ENCODE results near the gene U2SURP.

- TF ChIP-seq CTCF (IDR thresholded peaks at IDR 0.05) (no peak), POLR2AphosphoS5 (IDR thresholded peaks at IDR 0.05; ENCODE audit: insufficient read depth in 1 of 2, low read depth in 1 of 2) (no peak)
Observed at GRCh38 chr3:142992323-142992722, 9.0 kb upstream of the U2SURP start.
